GM23338 (cell line): ENCODE data around the gene TCF7L1. TPM values are rescaled to one million over a fixed set of nuclear protein-coding genes. Genes with fewer than 3 reads are reported as not detected.

Experiments used
- ATAC-seq: fragments of 200-7000 bp; cut with Tn5 transposase; 3 replicates; pipeline ENCODE4 v1.9.1; 2020
- DNase-seq: peaks from one replicate; pipeline ENCODE4 v3.0.0-alpha.2; 2015; ENCODE audit warnings: low spot score
- H2AFZ ChIP-seq: fragments of 200-600 bp; sonication (generic); 2 replicates; pipeline ENCODE4 v1.8.0; 2016; ENCODE audit warnings: antibody characterized with exemption, mild to moderate bottlenecking, moderate library complexity
- H3F3A ChIP-seq: fragments of 200-600 bp; sonication (generic); replicated peaks from 2 replicates; pipeline ENCODE4 v1.8.0; 2017; ENCODE audit warnings: antibody characterized with exemption, mixed run types, low read depth
- H3K27ac ChIP-seq: fragments of 200-600 bp; sonication (generic); 2 replicates; pipeline ENCODE4 v1.6.1; 2016; ENCODE audit warnings: low read depth
- H3K27me3 ChIP-seq: fragments of 200-600 bp; sonication (generic); 2 replicates; pipeline ENCODE4 v1.8.0; 2016; ENCODE audit warnings: mild to moderate bottlenecking, mixed run types, moderate library complexity; ENCODE audit not compliant: insufficient read depth
- H3K36me3 ChIP-seq: fragments of 200-600 bp; sonication (generic); 2 replicates; pipeline ENCODE4 v1.8.0; 2016; ENCODE audit warnings: mild to moderate bottlenecking; ENCODE audit not compliant: insufficient read depth
- H3K4me1 ChIP-seq: fragments of 200-600 bp; sonication (generic); 2 replicates; pipeline ENCODE4 v1.8.0; 2016; ENCODE audit warnings: mild to moderate bottlenecking, moderate library complexity; ENCODE audit not compliant: insufficient read depth
- H3K4me2 ChIP-seq: fragments of 200-600 bp; sonication (generic); 2 replicates; pipeline ENCODE4 v1.7.1; 2017; ENCODE audit warnings: mixed run types
- H3K4me3 ChIP-seq: fragments of 200-600 bp; sonication (generic); 2 replicates; pipeline ENCODE4 v1.6.1; 2016; ENCODE audit warnings: mixed run types
- H3K79me2 ChIP-seq: fragments of 200-600 bp; sonication (generic); replicated peaks from 2 replicates; pipeline ENCODE4 v1.8.0; 2017; ENCODE audit warnings: mild to moderate bottlenecking; ENCODE audit not compliant: insufficient read depth
- H3K9me2 ChIP-seq: fragments of 200-600 bp; sonication (generic); 2 replicates; pipeline ENCODE4 v1.8.0; 2017; ENCODE audit not compliant: insufficient read depth
- H4K20me1 ChIP-seq: fragments of 200-600 bp; sonication (generic); replicated peaks from 2 replicates; pipeline ENCODE4 v1.8.0; 2017; ENCODE audit warnings: mild to moderate bottlenecking; ENCODE audit not compliant: insufficient read depth
- H3K27ac Mint-ChIP-seq: 2 replicates; pipeline ENCODE4 v1.8.0; 2020; ENCODE audit warnings: inconsistent platforms, mild to moderate bottlenecking, moderate library complexity, mixed read lengths
- H3K27me3 Mint-ChIP-seq: 3 replicates; pipeline ENCODE4 v1.8.0; 2022; ENCODE audit warnings: low read depth, mild to moderate bottlenecking, moderate library complexity, mixed read lengths, inconsistent platforms; ENCODE audit not compliant: insufficient read depth, poor library complexity
- H3K36me3 Mint-ChIP-seq: 3 replicates; pipeline ENCODE4 v1.8.0; 2021; ENCODE audit warnings: low read depth, mild to moderate bottlenecking, inconsistent platforms, moderate library complexity, mixed read lengths
- H3K4me1 Mint-ChIP-seq: 3 replicates; pipeline ENCODE4 v1.8.0; 2020; ENCODE audit warnings: mild to moderate bottlenecking, inconsistent platforms, mixed read lengths
- H3K4me3 Mint-ChIP-seq: 3 replicates; pipeline ENCODE4 v1.8.0; 2021; ENCODE audit warnings: moderate library complexity, mild to moderate bottlenecking, inconsistent platforms, mixed read lengths
- H3K9me3 Mint-ChIP-seq: 3 replicates; pipeline ENCODE4 v1.8.0; 2020; ENCODE audit warnings: moderate library complexity, mild to moderate bottlenecking, inconsistent platforms, mixed read lengths
- CREB1 ChIP-seq: fragments of 250-450 bp; sonication (Bioruptor Pico); IDR thresholded peaks from 2 replicates; pipeline ENCODE4 v1.5.0; 2020; ENCODE audit warnings: low read depth, mild to moderate bottlenecking, moderate library complexity
- EZH2phosphoT487 ChIP-seq: fragments of 200-600 bp; sonication (generic); IDR thresholded peaks from one replicate; pipeline ENCODE4 v1.8.1; 2018; ENCODE audit warnings: antibody characterized with exemption; ENCODE audit not compliant: unreplicated experiment
- POLR2AphosphoS5 ChIP-seq: IDR thresholded peaks from 2 replicates; pipeline ENCODE4 v1.6.1; 2016; ENCODE audit warnings: antibody characterized with exemption, low read depth
- REST ChIP-seq: IDR thresholded peaks from one replicate; pipeline ENCODE4 v1.6.1; 2018; ENCODE audit warnings: antibody characterized with exemption; ENCODE audit not compliant: unreplicated experiment
- STAT1 ChIP-seq: IDR thresholded peaks from one replicate; pipeline ENCODE4 v1.6.1; 2016; ENCODE audit warnings: antibody characterized with exemption; ENCODE audit not compliant: unreplicated experiment
- ZNF114 ChIP-seq: fragments of 250-450 bp; sonication (Bioruptor Pico); IDR thresholded peaks from 2 replicates; pipeline ENCODE4 v1.5.0; 2020; ENCODE audit warnings: mild to moderate bottlenecking, moderate library complexity
- ZNF331 ChIP-seq: fragments of 250-450 bp; sonication (Bioruptor Pico); IDR thresholded peaks from 2 replicates; pipeline ENCODE4 v1.5.0; 2020; ENCODE audit warnings: low read depth, mild to moderate bottlenecking, moderate library complexity
- ZNF462 ChIP-seq: fragments of 250-450 bp; sonication (Bioruptor Pico); IDR thresholded peaks from 2 replicates; pipeline ENCODE4 v1.5.0; 2020; ENCODE audit warnings: mild to moderate bottlenecking, moderate library complexity
- polyA plus RNA-seq: library from polyadenylated mRNA; unstranded; fragments of >200 nt; fragmentation: Nextera tagmentation; extraction: Ambion mirVana; gene quantifications from 2 replicates; pipeline ENCODE4 v1.2.1, GENCODE V29; 2016
- total RNA-seq: library from RNA; depleted of rRNA; stranded (reverse); fragments of >200 nt; shearing (Covaris generic); gene quantifications from 2 replicates; pipeline ENCODE4 v1.2.3, GENCODE V29; 2014
- TF ChIP-seq, protein P1 (sequence below), 2 experiments: fragments of 200-600 bp in 1 of 2; sonication (generic) in 1 of 2; conservative IDR thresholded peaks; 2 replicates each; pipeline versions ENCODE4 v1.5.1 to v1.6.1; 2016 to 2017; ENCODE audit warnings: antibody characterized with exemption in 2 of 2, low read depth in 2 of 2, mild to moderate bottlenecking in 2 of 2, moderate library complexity in 1 of 2

TCF7L1 gene
- total and polyA plus RNA-seq, 2 experiments from 2014 or later: 47.3 to 101 TPM

DNA sequence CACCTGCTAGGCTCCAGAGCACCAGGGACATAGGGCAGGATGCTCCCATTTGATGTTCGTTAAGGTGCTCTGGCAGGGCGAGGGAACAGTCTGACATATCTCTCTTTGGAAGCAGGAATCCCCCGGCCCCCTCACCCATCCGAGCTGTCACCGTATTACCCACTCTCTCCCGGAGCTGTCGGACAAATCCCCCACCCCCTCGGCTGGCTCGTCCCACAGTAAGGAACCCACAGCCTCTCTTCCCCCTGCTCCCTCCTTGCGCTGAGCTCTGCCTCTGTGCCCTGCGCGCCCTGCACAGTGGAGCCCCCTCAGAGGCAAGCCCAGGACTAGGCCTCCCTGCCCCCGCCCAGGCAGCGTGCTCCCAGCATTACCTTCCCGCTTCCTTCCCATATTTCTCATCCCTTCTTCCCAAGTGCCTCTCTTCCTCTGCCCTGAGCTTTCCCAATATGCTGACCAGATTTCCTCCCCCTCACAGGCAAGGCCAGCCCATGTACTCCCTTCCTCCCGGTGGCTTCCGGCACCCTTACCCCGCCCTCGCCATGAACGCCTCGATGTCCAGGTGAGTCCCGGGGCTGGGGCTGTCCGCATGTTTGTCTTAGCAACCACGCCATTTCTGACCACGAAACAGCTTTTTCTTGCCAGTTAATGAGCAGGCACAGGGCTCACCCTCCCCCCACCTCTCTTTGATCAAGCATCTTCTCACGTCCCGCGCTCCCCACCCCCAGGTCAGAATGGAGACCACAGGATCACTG, 170.8 kb downstream of the TCF7L1 start:
- Histone ChIP-seq H3F3A (peaks cover 30% of the 10 kb centered on the region), H3K27ac (no peak overlapping the region), H4K20me1 (peaks cover 27% of the 10 kb centered on the region), H3K4me1 (peaks cover 8% of the 10 kb centered on the region; the same call in 1 of the 2 replicates), H3K79me2 (peaks cover 12% of the 10 kb centered on the region), H3K4me2 (no peak overlapping the region), H3K9me2 (no peaks in the 10 kb centered on the region), H3K4me3 (no peak overlapping the region), H3K36me3 (peaks cover 22% of the 10 kb centered on the region; the same call in 1 of the 2 replicates), H3K27me3 (no peaks in the 10 kb centered on the region), H2AFZ (no peak overlapping the region)
- DNase-seq (no peak), ATAC-seq (no peak)
- TF ChIP-seq ZNF114 (CRISPR knock-in tag): no peak
- TF ChIP-seq ZNF462 (CRISPR knock-in tag): no peak
- no peak for TF ChIP-seq CREB1 (CRISPR knock-in tag)
- TF ChIP-seq, protein P1, sequence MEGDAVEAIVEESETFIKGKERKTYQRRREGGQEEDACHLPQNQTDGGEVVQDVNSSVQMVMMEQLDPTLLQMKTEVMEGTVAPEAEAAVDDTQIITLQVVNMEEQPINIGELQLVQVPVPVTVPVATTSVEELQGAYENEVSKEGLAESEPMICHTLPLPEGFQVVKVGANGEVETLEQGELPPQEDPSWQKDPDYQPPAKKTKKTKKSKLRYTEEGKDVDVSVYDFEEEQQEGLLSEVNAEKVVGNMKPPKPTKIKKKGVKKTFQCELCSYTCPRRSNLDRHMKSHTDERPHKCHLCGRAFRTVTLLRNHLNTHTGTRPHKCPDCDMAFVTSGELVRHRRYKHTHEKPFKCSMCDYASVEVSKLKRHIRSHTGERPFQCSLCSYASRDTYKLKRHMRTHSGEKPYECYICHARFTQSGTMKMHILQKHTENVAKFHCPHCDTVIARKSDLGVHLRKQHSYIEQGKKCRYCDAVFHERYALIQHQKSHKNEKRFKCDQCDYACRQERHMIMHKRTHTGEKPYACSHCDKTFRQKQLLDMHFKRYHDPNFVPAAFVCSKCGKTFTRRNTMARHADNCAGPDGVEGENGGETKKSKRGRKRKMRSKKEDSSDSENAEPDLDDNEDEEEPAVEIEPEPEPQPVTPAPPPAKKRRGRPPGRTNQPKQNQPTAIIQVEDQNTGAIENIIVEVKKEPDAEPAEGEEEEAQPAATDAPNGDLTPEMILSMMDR (conservative IDR thresholded peaks at IDR 0.05; ENCODE audit: low read depth in 2 of 2): no peak
- TF ChIP-seq POLR2AphosphoS5: no peak
- no peak for TF ChIP-seq ZNF331 (CRISPR knock-in tag)
- TF ChIP-seq STAT1: no peak
- no peak for TF ChIP-seq EZH2phosphoT487
- TF ChIP-seq REST: no peak
- no peak overlapping the region; the same call in 2 of the 3 replicates for H3K4me3 Mint-ChIP-seq
- peak overlapping the region; percentile 52; the same call in 1 of the 2 replicates for H3K27ac Mint-ChIP-seq
- H3K9me3 Mint-ChIP-seq: no peaks in the 10 kb centered on the region
- H3K4me1 Mint-ChIP-seq: peaks cover 27% of the 10 kb centered on the region
- peaks cover 26% of the 10 kb centered on the region for H3K27me3 Mint-ChIP-seq
- H3K36me3 Mint-ChIP-seq: peaks cover 77% of the 10 kb centered on the region
